Panc1 (cell line): ENCODE measurements around the gene FAM114A2. TPM values are rescaled to one million over a fixed set of nuclear protein-coding genes. Genes with fewer than 3 reads are reported as not detected.

Source experiments
- ATAC-seq: fragments of 200-7000 bp; cut with Tn5 transposase; 2 replicates; pipeline ENCODE4 v1.9.1; 2020; ENCODE audit warnings: mild to moderate bottlenecking, moderate library complexity
- BruUV-seq: library from RNA; stranded (reverse); fragments of 400-500 nt; replicated peaks from 2 replicates; lab custom pipeline; 2021; lab: Mats Ljungman, UMichigan
- CTCF ChIA-PET: fragments of 300-600 bp; sonication (Branson Sonifier 250); formaldehyde crosslinking; loops from one replicate; lab custom pipeline; 2022; ENCODE audit warnings: antibody characterized with exemption; lab: Charles Lee
- POLR2A ChIA-PET: fragments of 300-600 bp; sonication (Branson Sonifier 250); formaldehyde crosslinking; loops from one replicate; lab custom pipeline; 2022; ENCODE audit warnings: antibody characterized with exemption; lab: Charles Lee
- DNase-seq: peaks from one replicate; pipeline ENCODE4 v3.0.0-alpha.2; 2010; ENCODE audit warnings: low read depth, low spot score
- H3K27ac ChIP-seq: 2 replicates; pipeline ENCODE4 v1.5.1; 2011; ENCODE audit warnings: mild to moderate bottlenecking, low read length, inconsistent platforms
- H3K27me3 ChIP-seq: fragments of 200-500 bp; sonication (Bioruptor generic); 2 replicates; pipeline ENCODE4 v1.6.0; 2014; ENCODE audit warnings: low read length, inconsistent platforms; ENCODE audit not compliant: control insufficient read depth, insufficient read depth
- H3K36me3 ChIP-seq: fragments of 200-500 bp; sonication (Bioruptor generic); 2 replicates; pipeline ENCODE4 v1.5.1; 2014; ENCODE audit warnings: inconsistent platforms, mild to moderate bottlenecking, low read length, moderate library complexity; ENCODE audit not compliant: control insufficient read depth, insufficient read depth
- H3K4me1 ChIP-seq: 2 replicates; pipeline ENCODE4 v1.5.1; 2011; ENCODE audit warnings: inconsistent platforms, mild to moderate bottlenecking, low read length, moderate library complexity; ENCODE audit not compliant: control insufficient read depth, insufficient read depth
- H3K4me3 ChIP-seq, 2 experiments: 2 replicates each; pipeline ENCODE4 v1.5.1; 2011 to 2012; ENCODE audit warnings: low read depth in 2 of 2, low read length in 2 of 2, mild to moderate bottlenecking in 2 of 2, inconsistent platforms in 1 of 2, moderate library complexity in 1 of 2
- H3K9me3 ChIP-seq: fragments of 200-500 bp; sonication (Bioruptor generic); 2 replicates; pipeline ENCODE4 v1.5.1; 2014; ENCODE audit warnings: low read depth, mild to moderate bottlenecking, inconsistent platforms, low read length, moderate library complexity; ENCODE audit not compliant: control insufficient read depth, insufficient read depth
- CTCF ChIP-seq: fragments of 450-650 bp; IDR thresholded peaks from 2 replicates; pipeline ENCODE4 v1.5.1; 2017; ENCODE audit warnings: mild to moderate bottlenecking
- POLR2AphosphoS5 ChIP-seq: IDR thresholded peaks from 2 replicates; pipeline ENCODE4 v1.6.1; 2012; ENCODE audit warnings: mild to moderate bottlenecking, low read depth, low read length, moderate library complexity
- REST ChIP-seq, 2 experiments: IDR thresholded peaks; 2 replicates each; pipeline ENCODE4 v1.6.1; 2011 to 2012; ENCODE audit warnings: low read depth in 2 of 2, control low read depth in 1 of 2, low read length in 1 of 2, mild to moderate bottlenecking in 1 of 2, moderate library complexity in 1 of 2; ENCODE audit not compliant: insufficient read depth in 1 of 2
- SIN3A ChIP-seq: IDR thresholded peaks from 2 replicates; pipeline ENCODE4 v1.6.1; 2012; ENCODE audit warnings: low read depth, mild to moderate bottlenecking, low read length, moderate library complexity, borderline replicate concordance; ENCODE audit not compliant: insufficient read depth
- TCF7L2 ChIP-seq: IDR thresholded peaks from 2 replicates; pipeline ENCODE4 v1.6.1; 2011; ENCODE audit warnings: mild to moderate bottlenecking, low read depth, low read length, inconsistent platforms
- in situ Hi-C: cut with HindIII; loops from 2 replicates; pipeline ENCODE4 v1.10.0; 2016; ENCODE audit warnings: low sequenced_read_pairs, low pct_unique_long_range_greater_than_20kb
- intact Hi-C: fragments of 100-400 bp; cut with micrococcal nuclease; formaldehyde crosslinking; loops from one replicate; pipeline ENCODE4 v1.10.0; 2022; ENCODE audit not compliant: unreplicated experiment
- total RNA-seq: library from RNA; stranded (reverse); gene quantifications from one replicate; pipeline ENCODE4 v1.2.1, GENCODE V29; 2021; ENCODE audit not compliant: unreplicated experiment

Gene FAM114A2
- total RNA-seq, 1 experiment from 2014 or later: 20.7 TPM

GRCh38 chr5:153969563-153969895, 69.2 kb downstream of the FAM114A2 start:
- in situ Hi-C loops (no loop called here), intact Hi-C loops (no loop called here)
- BruUV-seq: no TSS peak
- ChIA-PET POLR2A (no interaction called here), CTCF (no interaction called here)
- Histone ChIP-seq H3K27me3 (peaks cover 6% of the 10 kb centered on the region), H3K27ac (no peak overlapping the region), H3K36me3 (no peaks in the 10 kb centered on the region), H3K9me3 (no peaks in the 10 kb centered on the region), H3K4me3 (no peak overlapping the region), H3K4me1 (no peaks in the 10 kb centered on the region)
- no peak for ATAC-seq
- DNase-seq: no peak
- TF ChIP-seq CTCF (no peak), TCF7L2 (no peak), REST (IDR thresholded peaks at IDR 0.05; ENCODE audit: insufficient read depth in 1 of 2, low read depth in 2 of 2, low read length in 1 of 2) (no peak), POLR2AphosphoS5 (no peak), SIN3A (no peak)

GRCh38 chr5:153968761-153969562, 69.7 kb downstream of the FAM114A2 start:
- no peaks in the 10 kb centered on the region for H3K36me3 ChIP-seq
- H3K9me3 ChIP-seq: no peaks in the 10 kb centered on the region
- ChIA-PET POLR2A (no interaction called here), CTCF (no interaction called here)
- H3K27ac ChIP-seq: no peak overlapping the region
- H3K4me1 ChIP-seq: no peaks in the 10 kb centered on the region
- intact Hi-C loops: no loop called here
- H3K4me3 ChIP-seq: no peak overlapping the region
- peaks cover 6% of the 10 kb centered on the region for H3K27me3 ChIP-seq
- no TSS peak for BruUV-seq
- ATAC-seq (no peak), DNase-seq (no peak)
- in situ Hi-C loops: no loop called here
- TF ChIP-seq SIN3A (no peak), REST (IDR thresholded peaks at IDR 0.05; ENCODE audit: insufficient read depth in 1 of 2, low read depth in 2 of 2, low read length in 1 of 2) (no peak), TCF7L2 (no peak), CTCF (no peak)
